Fibroblast of the aortic adventitia (primary cell): ENCODE results near the gene PLSCR3. TPM values are rescaled to one million over a fixed set of nuclear protein-coding genes. Genes with fewer than 3 reads are reported as not detected.

Source experiments
- DNase-seq: peaks from one replicate; pipeline ENCODE4 v3.0.0-alpha.2; 2010; ENCODE audit warnings: low read depth
- H3K4me3 ChIP-seq: 2 replicates; pipeline ENCODE4 v1.5.1; 2011; ENCODE audit warnings: low read depth, mild to moderate bottlenecking, control low read depth, low read length, moderate library complexity
- total RNA-seq: library from RNA; depleted of rRNA; stranded (reverse); fragments of >200 nt; gene quantifications from 2 replicates; pipeline ENCODE4 v1.2.3, GENCODE V29; 2012; ENCODE audit warnings: low replicate concordance
- TF ChIP-seq, protein P1 (sequence below): IDR thresholded peaks from 2 replicates; pipeline ENCODE4 v1.5.1; 2011; ENCODE audit warnings: mild to moderate bottlenecking, low read length, control low read depth, inconsistent platforms; ENCODE audit not compliant: insufficient read depth

Gene PLSCR3
- total RNA-seq, 1 donor: 26.9 TPM

DNA sequence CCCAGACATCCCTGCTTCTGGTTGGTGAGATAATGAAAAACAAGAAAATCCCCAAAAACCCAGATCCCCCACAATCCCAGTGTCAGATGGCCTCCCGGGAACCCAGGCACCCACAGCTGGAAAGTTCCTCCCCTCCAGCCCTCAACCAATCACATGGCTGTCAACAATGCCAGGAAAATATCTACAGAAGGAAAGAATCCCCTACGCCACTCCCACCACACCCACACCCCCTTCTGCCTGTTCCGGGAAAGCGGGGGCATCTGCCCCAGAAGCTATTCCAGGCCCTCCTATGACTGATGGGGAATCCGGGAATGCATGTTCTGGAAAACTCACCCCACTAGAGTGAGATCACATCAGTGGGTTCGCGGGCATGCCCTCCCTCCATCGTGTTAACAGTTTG, 37.6 kb downstream of the PLSCR3 start:
- DNase-seq: no peak
- TF ChIP-seq, protein P1, sequence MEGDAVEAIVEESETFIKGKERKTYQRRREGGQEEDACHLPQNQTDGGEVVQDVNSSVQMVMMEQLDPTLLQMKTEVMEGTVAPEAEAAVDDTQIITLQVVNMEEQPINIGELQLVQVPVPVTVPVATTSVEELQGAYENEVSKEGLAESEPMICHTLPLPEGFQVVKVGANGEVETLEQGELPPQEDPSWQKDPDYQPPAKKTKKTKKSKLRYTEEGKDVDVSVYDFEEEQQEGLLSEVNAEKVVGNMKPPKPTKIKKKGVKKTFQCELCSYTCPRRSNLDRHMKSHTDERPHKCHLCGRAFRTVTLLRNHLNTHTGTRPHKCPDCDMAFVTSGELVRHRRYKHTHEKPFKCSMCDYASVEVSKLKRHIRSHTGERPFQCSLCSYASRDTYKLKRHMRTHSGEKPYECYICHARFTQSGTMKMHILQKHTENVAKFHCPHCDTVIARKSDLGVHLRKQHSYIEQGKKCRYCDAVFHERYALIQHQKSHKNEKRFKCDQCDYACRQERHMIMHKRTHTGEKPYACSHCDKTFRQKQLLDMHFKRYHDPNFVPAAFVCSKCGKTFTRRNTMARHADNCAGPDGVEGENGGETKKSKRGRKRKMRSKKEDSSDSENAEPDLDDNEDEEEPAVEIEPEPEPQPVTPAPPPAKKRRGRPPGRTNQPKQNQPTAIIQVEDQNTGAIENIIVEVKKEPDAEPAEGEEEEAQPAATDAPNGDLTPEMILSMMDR: no peak
- no peak overlapping the region for H3K4me3 ChIP-seq

DNA sequence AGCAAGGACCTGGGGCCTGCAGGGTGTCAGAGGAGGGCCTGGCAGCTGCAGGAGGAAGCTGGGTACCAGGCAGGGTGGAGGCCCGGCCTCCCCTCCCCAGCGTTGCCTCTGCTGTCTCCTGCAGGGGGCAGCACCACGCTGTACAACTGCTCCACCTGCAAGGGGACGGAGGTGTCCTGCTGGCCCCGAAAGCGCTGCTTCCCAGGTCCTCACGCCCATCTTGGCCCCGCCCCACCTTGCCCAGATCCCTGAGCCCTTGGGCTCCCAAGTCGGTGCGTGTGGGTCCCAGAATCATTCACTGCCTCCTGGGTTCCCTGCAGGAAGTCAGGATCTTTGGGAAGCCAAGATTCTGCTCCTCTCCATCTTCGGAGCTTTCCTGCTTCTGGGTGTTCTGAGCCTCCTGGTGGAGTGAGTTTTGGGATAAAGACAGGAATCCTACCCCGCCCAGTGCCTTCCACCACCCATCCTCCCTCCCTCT, 38.2 kb downstream of the PLSCR3 start:
- no peak overlapping the region for H3K4me3 ChIP-seq
- TF ChIP-seq, protein P1: peak; percentile 84
- DNase-seq: peak; percentile 66

DNA sequence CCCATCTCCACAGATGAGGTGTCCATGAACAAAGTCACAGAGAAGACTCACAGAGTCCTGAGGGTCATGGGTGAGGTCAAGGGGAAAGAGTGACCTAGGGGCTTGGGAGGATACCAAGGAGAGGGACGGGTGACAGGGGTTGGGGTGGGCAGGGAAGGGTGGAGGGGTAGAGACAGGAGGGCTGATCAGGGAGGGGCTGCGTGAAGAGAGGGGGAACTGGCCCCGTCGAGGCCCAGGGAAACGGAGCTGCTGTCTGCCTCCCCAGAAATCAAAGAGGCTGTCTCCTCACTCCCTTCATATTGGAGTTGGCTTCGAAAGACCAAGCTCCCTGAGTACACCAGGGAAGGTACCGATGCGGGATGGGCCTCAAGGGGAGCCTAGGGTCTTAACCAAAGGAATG, 38.8 kb downstream of the PLSCR3 start:
- DNase-seq: no peak
- TF ChIP-seq, protein P1: no peak
- H3K4me3 ChIP-seq: no peak overlapping the region

DNA sequence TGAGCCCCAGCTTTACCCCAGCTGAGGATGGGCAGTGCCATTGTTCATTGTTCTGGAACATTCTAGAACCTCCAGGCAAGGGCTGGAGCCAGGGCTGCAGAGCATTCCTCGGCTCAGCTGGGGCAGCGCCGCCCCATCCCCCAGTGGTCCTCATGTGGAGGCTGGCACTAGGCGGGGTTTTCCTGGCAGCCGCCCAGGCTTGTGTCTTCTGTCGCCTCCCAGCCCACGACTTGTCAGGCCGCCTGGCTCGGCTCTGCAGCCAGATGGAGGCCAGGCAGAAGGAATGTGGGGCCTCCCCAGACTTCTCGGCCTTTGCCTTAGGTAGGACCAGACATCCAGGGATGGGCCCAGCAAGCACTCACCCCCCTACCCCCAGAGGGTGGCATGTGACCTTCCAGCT, 39.3 kb downstream of the PLSCR3 start, which contains the start of gene TMEM95:
TSS of gene TMEM95 (plus strand) at position 104 of the 400 bp plus-strand sequence. CDS start at position 153, 49 bp downstream.
- TF ChIP-seq, protein P1: no peak
- peak; percentile 37 for DNase-seq
- H3K4me3 ChIP-seq: peak within 1 kb of the TSS; percentile 88

DNA sequence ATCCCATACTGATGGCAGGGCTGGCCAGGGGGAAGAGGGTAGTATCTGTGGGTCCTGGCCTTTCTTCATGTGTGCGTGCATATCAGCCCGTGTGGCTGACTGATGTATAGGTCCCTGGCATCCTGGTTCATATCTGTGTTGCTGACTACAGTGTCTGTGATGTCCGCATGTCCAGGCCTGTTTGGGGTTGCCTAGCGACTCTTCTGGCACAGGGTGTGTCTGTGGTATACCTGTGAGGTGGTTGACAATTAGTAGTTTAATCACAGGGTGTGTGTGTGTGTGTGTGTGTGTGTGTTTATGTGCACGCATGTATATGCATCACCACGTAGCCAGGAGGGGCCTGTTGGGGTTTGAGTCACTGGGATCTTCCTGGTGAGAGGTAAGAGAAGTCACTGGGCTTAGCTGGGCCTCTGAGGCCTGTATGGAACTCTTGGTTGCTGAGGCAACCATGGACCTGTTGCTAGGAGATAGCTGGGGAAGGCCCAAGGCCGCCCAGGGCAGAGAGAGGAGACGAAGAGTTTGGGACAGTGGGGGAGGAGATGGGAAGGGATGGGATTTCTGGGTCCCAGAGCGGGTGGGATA, 40.0 kb downstream of the PLSCR3 start:
- TF ChIP-seq, protein P1: no peak
- peak overlapping the region; percentile 88 for H3K4me3 ChIP-seq

DNA sequence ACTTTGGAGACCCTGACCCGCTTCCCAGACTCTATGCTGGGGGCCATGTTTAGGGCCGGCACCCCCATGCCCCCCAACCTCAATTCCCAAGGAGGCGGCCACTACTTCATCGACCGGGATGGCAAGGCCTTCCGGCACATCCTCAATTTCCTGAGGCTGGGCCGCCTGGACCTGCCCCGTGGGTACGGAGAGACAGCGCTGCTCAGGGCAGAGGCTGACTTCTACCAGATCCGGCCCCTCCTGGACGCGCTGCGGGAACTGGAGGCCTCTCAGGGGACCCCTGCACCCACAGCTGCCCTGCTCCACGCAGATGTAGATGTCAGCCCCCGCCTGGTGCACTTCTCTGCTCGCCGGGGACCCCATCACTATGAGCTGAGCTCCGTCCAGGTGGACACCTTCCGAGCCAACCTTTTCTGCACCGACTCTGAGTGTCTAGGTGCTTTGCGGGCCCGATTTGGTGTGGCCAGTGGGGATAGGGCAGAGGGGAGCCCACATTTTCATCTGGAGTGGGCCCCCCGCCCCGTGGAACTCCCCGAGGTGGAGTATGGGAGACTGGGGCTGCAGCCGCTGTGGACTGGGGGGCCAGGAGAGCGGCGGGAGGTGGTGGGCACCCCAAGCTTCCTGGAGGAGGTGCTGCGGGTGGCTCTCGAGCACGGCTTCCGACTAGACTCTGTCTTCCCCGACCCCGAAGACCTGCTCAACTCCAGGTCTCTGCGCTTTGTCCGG, 41.3 kb downstream of the PLSCR3 start:
- peak overlapping the region; percentile 88 for H3K4me3 ChIP-seq
- TF ChIP-seq, protein P1: no peak

More for the DNA sequence above, 40.0 kb downstream of the PLSCR3 start:
- DNase-seq: peak; percentile 36

More for the DNA sequence above, 41.3 kb downstream of the PLSCR3 start:
- no peak for DNase-seq
